ENCODE data around the gene SLIT1. TPM values are rescaled to one million over a fixed set of nuclear protein-coding genes. Genes with fewer than 3 reads are reported as not detected.

The SLIT1 gene
- total and polyA plus RNA-seq, 12 donors = 0.05 to 0.65 (median 0.15) TPM

DNA sequence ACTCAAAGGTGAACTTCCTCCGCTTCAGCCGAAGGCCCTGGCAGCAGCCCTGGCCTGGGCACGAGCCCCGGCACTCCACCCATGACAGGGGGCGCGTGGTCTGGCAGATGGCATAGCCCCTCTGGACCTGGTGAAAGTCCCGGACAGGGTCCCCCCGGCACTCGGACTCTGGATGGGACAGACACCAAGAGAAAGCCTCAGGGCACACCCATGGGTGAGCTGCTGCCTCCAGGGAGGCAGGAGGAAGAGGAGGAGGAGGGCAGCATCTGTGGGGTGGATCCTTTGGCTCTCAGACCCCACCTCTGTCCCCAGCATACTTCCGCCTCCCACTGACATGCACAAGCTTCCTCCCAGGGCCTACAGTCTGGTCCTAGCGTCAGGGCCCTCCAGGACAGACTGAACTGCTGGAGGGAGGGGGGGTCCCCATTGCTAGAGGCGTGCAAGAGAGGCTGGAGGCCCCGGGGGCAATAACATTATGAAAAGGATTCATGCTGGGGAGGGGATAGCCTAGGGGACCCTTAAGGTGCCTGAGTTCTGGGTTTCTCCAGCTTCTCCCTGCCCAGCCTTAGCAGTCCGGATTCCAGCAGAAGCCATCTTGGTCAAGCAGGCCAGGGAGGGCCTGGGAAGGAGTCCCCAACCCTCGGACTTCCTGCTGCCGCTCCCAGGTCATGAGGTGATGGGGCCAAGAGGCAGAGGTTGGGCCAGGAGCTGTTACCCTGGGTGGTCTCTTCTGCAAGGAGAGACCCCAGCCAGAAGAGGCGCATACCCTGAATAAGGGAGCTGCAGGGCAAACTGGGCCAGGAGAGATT lies 184.4 kb downstream of the SLIT1 start:
- no peak for DNase-seq
- TF ChIP-seq POLR2A (IDR thresholded peaks at IDR 0.05) (no peak), CTCF (IDR thresholded peaks at IDR 0.05) (no peak)

GRCh38 chr10:97000487-97001182 lies 185.1 kb downstream of the SLIT1 start:
- Histone ChIP-seq H3K4me1 (replicated peaks in 1 of 2) (no peaks in the 10 kb centered on the region), H3K36me3 (replicated peaks in 1 of 2) (no peaks in the 10 kb centered on the region), H3K27ac (no peak overlapping the region), H3K27me3 (no peaks in the 10 kb centered on the region), H3K9me3 (replicated peaks in 1 of 3) (no peaks in the 10 kb centered on the region), H3K4me3 (no peak overlapping the region)
- intact Hi-C loops (cut with DNase I) = no loop called here
- TF ChIP-seq POLR2A (IDR thresholded peaks at IDR 0.05) = no peak
- TF ChIP-seq CTCF (IDR thresholded peaks at IDR 0.05) = no peak
- DNase-seq = no peak
- WGBS, 4 donors = 87 to 94% (median 90%) methylated on average over 13 to 25 of the region's 25 CpGs

More for the DNA sequence above, 184.4 kb downstream of the SLIT1 start:
- Histone ChIP-seq H3K27ac (no peak overlapping the region), H3K4me1 (replicated peaks in 1 of 2) (no peaks in the 10 kb centered on the region), H3K27me3 (no peaks in the 10 kb centered on the region), H3K36me3 (replicated peaks in 1 of 2) (no peaks in the 10 kb centered on the region), H3K4me3 (no peak overlapping the region), H3K9me3 (replicated peaks in 1 of 3) (no peaks in the 10 kb centered on the region)
- intact Hi-C loops (cut with DNase I) = no loop called here
- 81 to 91% (median 85%) methylated on average over 5 to 17 of the region's 17 CpGs for WGBS, 4 donors

DNA sequence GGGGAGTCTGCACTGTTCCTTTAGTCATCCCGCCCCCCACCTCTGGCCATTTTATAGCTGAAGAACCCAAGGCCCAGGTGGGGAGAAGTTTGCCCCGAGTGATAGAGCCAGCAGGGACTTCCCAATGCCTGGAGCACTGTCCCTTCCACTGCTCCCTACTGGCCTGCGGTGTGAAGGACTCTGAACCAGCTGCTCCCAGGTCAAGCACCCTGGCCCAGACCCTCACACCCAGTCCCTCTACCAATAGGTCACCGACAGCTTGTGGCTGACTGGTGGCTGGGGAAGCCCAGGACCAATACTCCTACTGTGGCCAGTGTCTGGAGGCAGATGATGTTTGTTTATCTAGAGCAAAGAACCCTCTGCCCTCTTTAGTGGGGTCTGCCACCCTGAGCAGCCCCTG lies 185.8 kb downstream of the SLIT1 start:
- H3K9me3 ChIP-seq (replicated peaks in 1 of 3) = no peaks in the 10 kb centered on the region
- DNase-seq = no peak
- no peak overlapping the region for H3K4me3 ChIP-seq
- intact Hi-C loops (cut with DNase I) = no loop called here
- H3K36me3 ChIP-seq (replicated peaks in 1 of 2) = no peaks in the 10 kb centered on the region
- TF ChIP-seq CTCF (IDR thresholded peaks at IDR 0.05) (no peak), POLR2A (IDR thresholded peaks at IDR 0.05) (no peak)
- H3K27me3 ChIP-seq = no peaks in the 10 kb centered on the region
- H3K4me1 ChIP-seq (replicated peaks in 1 of 2) = no peaks in the 10 kb centered on the region
- whole genome bisulfite sequencing, 4 donors = 86 to 95% (median 93%) methylated on average over 1 to 4 of the region's 4 CpGs
- no peak overlapping the region for H3K27ac ChIP-seq

GRCh38 chr10:96999337-96999736 lies 186.4 kb downstream of the SLIT1 start:
- no peak overlapping the region for H3K4me3 ChIP-seq
- 87 to 100% (median 97%) methylated on average over 3 to 4 of the region's 4 CpGs for WGBS, 4 donors
- no peak overlapping the region for H3K27ac ChIP-seq
- H3K9me3 ChIP-seq (replicated peaks in 1 of 3) = no peaks in the 10 kb centered on the region
- intact Hi-C loops (cut with DNase I) = no loop called here
- H3K4me1 ChIP-seq (replicated peaks in 1 of 2) = no peaks in the 10 kb centered on the region
- TF ChIP-seq POLR2A (IDR thresholded peaks at IDR 0.05) (no peak), CTCF (IDR thresholded peaks at IDR 0.05) (no peak)
- no peaks in the 10 kb centered on the region for H3K36me3 ChIP-seq (replicated peaks in 1 of 2)
- no peaks in the 10 kb centered on the region for H3K27me3 ChIP-seq
- DNase-seq = no peak

All from adrenal gland (tissue), 12 donors.